Urothelium cell line (cell line): ENCODE data around the gene HRAS.

Source experiments
- DNase-seq: peaks from one replicate; pipeline ENCODE4 v3.0.0; 2011; ENCODE audit warnings: low spot score, mixed read lengths
- FAIRE-seq: peaks from 2 replicates; lab custom pipeline; 2011; peaks lifted over from hg19 to GRCh38; lab: Jason Lieb, UNC

The HRAS gene

GRCh38 chr11:567629-568292 is 32.4 kb upstream of the HRAS start:
- no peak for DNase-seq
- no peak for FAIRE-seq

- DNase-seq: no peak
Observed at GRCh38 chr11:567011-567628, 31.7 kb upstream of the HRAS start.

GRCh38 chr11:565921-566509 is 30.6 kb upstream of the HRAS start:
- DNase-seq (no peak), FAIRE-seq (no peak)

More at GRCh38 chr11:567011-567628, 31.7 kb upstream of the HRAS start:
- no peak for FAIRE-seq

GRCh38 chr11:563812-564578 is 28.6 kb upstream of the HRAS start:
- DNase-seq (no peak), FAIRE-seq (no peak)

GRCh38 chr11:563066-563811 is 27.9 kb upstream of the HRAS start:
- DNase-seq (no peak), FAIRE-seq (no peak)

- no peak for FAIRE-seq
Observed at GRCh38 chr11:562046-562645, 26.8 kb upstream of the HRAS start.

GRCh38 chr11:561148-562003 is 26.0 kb upstream of the HRAS start:
- FAIRE-seq: no peak

More at GRCh38 chr11:562046-562645, 26.8 kb upstream of the HRAS start:
- no peak for DNase-seq

GRCh38 chr11:560305-561147 is 25.1 kb upstream of the HRAS start, which contains the start of the genes LMNTD2 and RASSF7:
Gene LMNTD2, minus strand, starts transcription at chr11:560738. Its CDS starts 22 bp downstream, at chr11:560716.
Gene RASSF7, plus strand, starts transcription at chr11:560970. Its CDS starts 799 bp downstream, at chr11:561769.
- no peak for FAIRE-seq
- peak; percentile 95 for DNase-seq

More at GRCh38 chr11:561148-562003, 26.0 kb upstream of the HRAS start:
- peak; percentile 57 for DNase-seq

GRCh38 chr11:559712-560304 is 24.4 kb upstream of the HRAS start:
- FAIRE-seq (no peak), DNase-seq (no peak)

GRCh38 chr11:559020-559620 is 23.7 kb upstream of the HRAS start:
- DNase-seq (no peak), FAIRE-seq (no peak)

- no peak for DNase-seq
- no peak for FAIRE-seq
Observed at GRCh38 chr11:558503-558902, 23.1 kb upstream of the HRAS start.

GRCh38 chr11:557328-558132 is 22.2 kb upstream of the HRAS start:
- DNase-seq (no peak), FAIRE-seq (no peak)

- FAIRE-seq (no peak), DNase-seq (no peak)
Observed at GRCh38 chr11:556662-557256, 21.4 kb upstream of the HRAS start.

- no peak for FAIRE-seq
- no peak for DNase-seq
Observed at GRCh38 chr11:555780-556661, 20.6 kb upstream of the HRAS start.

- DNase-seq: no peak
- FAIRE-seq: no peak
Observed at GRCh38 chr11:555227-555779, 19.9 kb upstream of the HRAS start.
